GM19240 (cell line): ENCODE data around the gene SSBP4.

Experiments
- DNase-seq: peaks from one replicate; pipeline ENCODE4 v3.0.0; 2011; ENCODE audit warnings: low spot score; ENCODE audit not compliant: insufficient read length

SSBP4 gene

GRCh38 chr19:18467978-18468377 is 48.8 kb downstream of the SSBP4 start:
- no peak for DNase-seq

DNA sequence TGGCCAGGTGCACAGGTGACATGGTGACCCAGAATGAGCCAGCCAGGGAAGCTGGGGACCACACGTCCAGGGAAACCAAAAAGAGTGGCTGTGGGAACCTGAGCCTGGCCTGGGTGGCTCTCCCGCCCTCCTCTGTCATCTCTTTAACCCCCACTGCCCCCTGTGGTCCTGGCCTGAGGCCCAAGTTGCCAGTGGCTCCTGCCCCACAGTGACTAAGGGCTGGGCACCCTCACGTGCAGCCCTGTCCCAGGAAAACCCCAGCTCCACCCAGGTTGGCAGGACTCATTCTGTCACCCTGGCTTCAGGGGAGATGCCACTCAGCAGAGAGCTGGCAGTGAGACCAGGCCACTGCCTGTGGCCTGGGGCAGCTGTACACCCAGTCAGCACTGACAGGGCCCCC is 49.3 kb downstream of the SSBP4 start:
- no peak for DNase-seq

DNA sequence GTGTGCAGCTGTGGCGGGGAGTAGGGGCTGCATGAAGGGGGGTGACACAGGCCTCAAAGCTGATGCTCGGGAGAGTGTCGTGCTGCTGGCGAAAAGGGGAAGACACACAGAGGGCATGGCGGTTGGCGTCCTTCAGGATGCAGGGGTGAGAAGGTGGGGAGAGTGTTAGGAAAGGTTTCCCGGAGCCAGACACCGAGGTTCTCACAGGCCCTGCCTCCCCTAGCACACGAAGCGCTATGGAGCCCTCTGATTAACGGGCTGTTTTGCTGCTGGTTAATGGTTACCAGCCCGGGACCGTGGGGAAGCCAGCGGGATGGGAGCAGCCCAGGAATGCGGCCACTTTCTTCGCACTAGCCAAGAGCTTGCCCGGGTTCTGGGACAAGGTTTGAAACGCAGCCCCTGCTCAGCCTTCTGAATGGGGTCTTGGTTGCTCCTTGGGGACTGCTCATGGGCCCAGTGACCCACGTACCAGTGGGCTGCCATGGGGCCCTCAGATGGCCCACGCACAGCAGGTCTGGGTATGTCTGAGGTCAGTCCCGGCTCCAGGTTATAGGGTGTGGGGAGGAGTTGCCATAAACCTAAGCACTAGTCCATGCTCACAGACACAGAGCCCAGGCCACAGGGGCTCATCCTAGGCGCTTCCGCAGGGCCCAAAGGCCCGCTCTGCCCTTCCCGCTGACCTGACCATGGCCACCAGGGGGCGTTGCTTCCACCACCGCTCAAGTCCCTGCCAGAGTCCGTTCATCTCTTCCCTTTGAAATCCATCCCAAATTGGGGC is 50.1 kb downstream of the SSBP4 start:
- DNase-seq: peak; percentile 36

DNA sequence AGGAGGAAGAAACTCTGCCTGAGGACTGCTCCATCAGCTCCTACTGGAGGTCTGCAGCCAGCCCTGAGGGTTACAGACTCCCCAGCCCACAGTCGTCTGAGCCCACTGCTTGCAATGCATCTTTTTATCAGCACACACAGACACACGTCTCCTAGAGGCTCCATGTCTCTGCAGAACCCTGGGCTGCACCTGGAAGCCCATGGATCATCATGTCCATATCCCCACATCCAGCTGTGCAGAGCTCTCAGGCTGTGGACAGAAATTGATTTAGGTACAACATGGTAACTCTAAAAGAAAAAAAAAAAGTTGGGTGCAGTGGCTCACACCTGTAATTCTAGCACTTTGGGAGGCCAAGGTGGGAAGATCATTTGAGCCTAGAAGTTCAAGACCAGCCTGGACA is 51.6 kb downstream of the SSBP4 start:
- DNase-seq: no peak

GRCh38 chr19:18473003-18473705 is 54.0 kb downstream of the SSBP4 start:
- no peak for DNase-seq

GRCh38 chr19:18473706-18474087 is 54.5 kb downstream of the SSBP4 start:
- DNase-seq: no peak

DNA sequence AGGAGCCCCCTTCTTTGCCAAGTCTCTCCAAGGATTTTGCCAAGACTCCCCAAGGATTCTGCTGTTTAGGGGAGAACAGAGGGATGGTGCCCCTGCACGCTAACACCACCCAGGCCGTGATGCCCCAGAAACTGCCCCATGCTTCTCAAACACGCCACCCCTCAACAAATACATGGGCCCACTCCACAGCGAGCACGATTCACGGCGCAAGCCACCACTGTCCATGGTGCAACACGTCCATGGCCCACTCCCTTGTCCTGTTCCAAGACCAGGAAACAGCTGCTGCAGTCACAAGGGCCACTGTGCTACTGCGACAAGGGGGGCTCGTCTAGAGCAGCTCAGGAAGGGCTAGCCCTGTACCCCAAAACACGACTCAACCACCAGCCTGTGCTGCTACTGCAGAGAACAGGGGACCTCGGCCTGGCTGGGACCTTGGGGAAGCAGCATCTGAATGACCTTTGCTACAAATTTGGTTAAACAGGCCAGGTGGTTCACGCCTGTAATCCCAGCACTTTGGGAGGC is 55.2 kb downstream of the SSBP4 start:
- no peak for DNase-seq

- DNase-seq: no peak
Observed at GRCh38 chr19:18475004-18475453, 55.8 kb downstream of the SSBP4 start.

- DNase-seq: no peak
Observed at GRCh38 chr19:18475762-18476331, 56.6 kb downstream of the SSBP4 start.

DNA sequence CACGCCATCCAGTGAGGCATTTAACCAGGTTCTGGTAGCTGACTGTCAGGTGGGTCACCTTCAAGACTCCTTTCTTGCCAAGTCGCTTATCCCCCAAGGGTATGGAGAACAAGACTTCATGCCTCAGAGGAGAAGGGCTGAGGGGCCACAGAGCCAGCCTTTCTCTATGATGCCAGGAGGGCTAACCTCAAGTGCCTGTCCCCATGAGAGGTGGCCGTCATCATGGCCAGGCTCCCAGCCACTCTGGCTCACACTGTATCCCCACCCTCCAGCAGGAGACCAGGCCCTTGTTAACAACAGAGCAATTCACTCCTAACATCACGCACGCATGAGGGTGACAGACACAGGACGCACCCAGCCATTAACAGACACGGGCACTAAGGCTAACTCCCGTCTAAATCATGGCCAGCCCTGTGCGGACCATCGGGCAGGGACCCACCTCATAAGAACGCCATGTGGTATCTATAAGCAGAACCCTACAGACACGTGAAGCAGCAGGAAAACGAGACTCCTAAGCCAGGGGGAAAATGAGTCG is 57.4 kb downstream of the SSBP4 start:
- DNase-seq: no peak

- no peak for DNase-seq
Observed at GRCh38 chr19:18477042-18477779, 58.0 kb downstream of the SSBP4 start.

GRCh38 chr19:18477974-18478373 is 58.8 kb downstream of the SSBP4 start:
- no peak for DNase-seq

DNA sequence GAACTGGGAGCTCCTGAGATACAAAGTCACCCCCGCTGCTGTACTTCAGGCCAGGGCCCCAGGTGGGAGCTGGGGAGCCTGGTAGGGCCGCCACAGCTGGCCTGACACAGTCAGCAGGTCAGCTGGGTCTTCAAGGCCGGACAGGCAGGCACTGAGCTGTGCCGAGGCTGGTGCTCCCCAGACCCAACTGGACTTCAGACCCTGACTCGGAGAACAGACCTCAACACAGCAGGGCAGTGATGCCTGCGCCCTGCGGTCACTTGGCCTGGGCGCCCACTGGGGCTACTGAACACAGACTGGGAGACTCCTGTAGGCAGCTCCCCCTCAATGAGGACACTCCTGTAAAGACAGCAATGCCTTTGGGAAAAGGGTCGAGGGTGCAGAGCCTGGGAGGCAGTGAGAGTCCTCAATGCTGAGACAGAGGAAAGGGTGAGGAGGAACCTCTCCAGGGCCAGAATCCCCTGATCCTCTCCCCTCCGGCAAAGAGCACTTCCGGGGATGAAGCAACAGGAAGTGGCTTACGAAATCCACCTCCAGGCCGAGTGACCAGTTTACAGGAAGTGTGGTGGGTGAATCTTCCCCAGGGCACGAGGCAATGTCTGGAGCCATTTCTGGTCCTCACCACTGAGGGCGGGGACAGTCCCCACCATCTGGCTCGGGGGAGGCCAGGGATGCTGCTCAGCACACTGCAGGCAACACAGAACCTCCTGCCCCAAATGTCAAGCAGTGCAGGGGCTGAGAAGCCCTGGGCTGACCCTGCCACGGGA is 59.5 kb downstream of the SSBP4 start:
- peak; percentile 83 for DNase-seq

- no peak for DNase-seq
Observed at GRCh38 chr19:18480006-18480691, 61.0 kb downstream of the SSBP4 start.

DNA sequence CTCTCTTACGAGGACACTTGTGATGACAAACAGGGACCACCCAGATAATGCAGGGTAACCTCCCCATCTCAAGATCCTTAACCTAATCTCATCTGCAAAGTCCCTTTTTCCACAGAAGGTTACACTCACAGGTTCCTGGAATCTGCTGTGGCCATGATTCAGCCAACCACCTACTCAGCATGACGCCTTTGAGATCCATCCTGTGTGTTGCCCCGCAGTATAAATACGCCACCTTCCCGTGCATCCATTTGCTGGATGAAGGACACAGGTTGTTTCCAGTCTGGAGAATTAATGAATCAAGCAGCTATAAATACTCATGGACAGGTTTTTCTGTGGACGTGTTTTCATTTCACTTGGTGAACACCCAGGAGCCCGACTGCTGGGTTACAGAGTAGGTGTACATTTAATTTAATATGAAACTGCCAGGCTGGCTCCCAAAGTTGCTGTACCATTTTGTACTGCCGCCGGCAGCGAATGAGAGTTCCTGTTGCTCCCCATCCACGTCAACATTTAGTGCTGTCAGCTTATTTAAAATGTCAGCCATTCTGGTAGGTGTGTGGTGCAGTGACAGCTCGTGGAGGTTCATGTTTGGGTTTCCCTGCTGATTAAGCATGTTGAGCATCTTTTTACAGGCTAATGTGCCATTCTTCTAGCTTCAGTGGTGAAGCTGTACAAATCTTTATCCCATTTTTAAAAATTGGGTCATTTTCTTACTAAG is 62.5 kb downstream of the SSBP4 start:
- no peak for DNase-seq

GRCh38 chr19:18483119-18483890 is 64.1 kb downstream of the SSBP4 start:
- no peak for DNase-seq
